ENCODE measurements around the gene VPS26C. TPM values are rescaled to one million over a fixed set of nuclear protein-coding genes. Genes with fewer than 3 reads are reported as not detected.

The VPS26C gene
- polyA plus RNA-seq, 1 experiment: 45.6 TPM

DNA sequence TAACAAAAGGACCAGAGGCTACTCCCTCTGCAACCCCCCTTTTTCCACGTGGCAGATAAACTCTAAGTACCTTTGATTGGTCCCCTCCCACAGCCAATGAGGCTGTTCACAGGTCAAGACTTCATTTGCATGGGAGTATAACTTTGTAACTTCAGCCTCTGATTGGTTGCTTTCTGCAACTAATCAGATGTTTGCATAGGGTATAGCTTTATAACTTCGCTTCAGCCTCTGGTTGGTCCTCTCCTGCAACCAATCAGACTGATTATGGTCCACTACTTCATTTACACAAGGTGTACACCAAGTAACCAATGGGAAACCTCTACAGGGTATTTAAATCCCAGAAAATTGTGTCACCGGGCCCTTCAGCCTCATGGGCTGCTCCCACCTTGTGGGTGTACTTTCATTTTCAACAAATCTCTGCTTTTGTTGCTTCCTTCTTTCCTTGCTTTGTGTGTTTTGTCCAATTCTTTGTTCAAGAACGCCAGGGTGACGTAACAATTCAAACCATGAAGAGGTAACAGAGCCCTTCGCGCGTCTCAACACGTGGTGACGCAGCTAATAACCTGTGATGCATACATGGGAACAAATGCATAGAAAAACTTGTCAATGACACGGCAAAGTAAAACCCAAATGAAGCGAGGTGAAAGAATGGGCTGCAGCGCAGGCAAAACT, 47.2 kb downstream of the VPS26C start:
- H3K27me3 ChIP-seq (ENCODE audit: control insufficient read depth, insufficient read depth, low read length): no peaks in the 10 kb centered on the region
- no peak for DNase-seq (ENCODE audit: low read depth, low spot score)
- CTCF ChIA-PET: no interaction called here
- H3K9me3 ChIP-seq (ENCODE audit: control insufficient read depth, insufficient read depth, low read length): peaks cover 2% of the 10 kb centered on the region; the same call in 1 of the 2 replicates
- H3K4me3 ChIP-seq (ENCODE audit: low read depth, low read length): peak overlapping the region; percentile 73
- POLR2A ChIA-PET: interaction anchor here (1.1 kb wide), 1 partner anchor 345 kb away, joined by 3 read pairs; no protein-coding TSS in a partner anchor
- TF ChIP-seq, protein P1, sequence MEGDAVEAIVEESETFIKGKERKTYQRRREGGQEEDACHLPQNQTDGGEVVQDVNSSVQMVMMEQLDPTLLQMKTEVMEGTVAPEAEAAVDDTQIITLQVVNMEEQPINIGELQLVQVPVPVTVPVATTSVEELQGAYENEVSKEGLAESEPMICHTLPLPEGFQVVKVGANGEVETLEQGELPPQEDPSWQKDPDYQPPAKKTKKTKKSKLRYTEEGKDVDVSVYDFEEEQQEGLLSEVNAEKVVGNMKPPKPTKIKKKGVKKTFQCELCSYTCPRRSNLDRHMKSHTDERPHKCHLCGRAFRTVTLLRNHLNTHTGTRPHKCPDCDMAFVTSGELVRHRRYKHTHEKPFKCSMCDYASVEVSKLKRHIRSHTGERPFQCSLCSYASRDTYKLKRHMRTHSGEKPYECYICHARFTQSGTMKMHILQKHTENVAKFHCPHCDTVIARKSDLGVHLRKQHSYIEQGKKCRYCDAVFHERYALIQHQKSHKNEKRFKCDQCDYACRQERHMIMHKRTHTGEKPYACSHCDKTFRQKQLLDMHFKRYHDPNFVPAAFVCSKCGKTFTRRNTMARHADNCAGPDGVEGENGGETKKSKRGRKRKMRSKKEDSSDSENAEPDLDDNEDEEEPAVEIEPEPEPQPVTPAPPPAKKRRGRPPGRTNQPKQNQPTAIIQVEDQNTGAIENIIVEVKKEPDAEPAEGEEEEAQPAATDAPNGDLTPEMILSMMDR (IDR thresholded peaks at IDR 0.05; ENCODE audit: low read depth, low read length): no peak
- H3K27ac ChIP-seq (ENCODE audit: low read depth, low read length): no peak overlapping the region

GRCh38 chr21:37214952-37215351, 52.2 kb downstream of the VPS26C start:
- TF ChIP-seq, protein P1 (IDR thresholded peaks at IDR 0.05; ENCODE audit: low read depth, low read length): no peak
- H3K27ac ChIP-seq (ENCODE audit: low read depth, low read length): no peak overlapping the region
- no peaks in the 10 kb centered on the region for H3K9me3 ChIP-seq (ENCODE audit: control insufficient read depth, insufficient read depth, low read length)
- ChIA-PET CTCF (no interaction called here), POLR2A (no interaction called here)
- DNase-seq (ENCODE audit: low read depth, low spot score): no peak
- no peak overlapping the region for H3K4me3 ChIP-seq (ENCODE audit: low read depth, low read length)
- H3K27me3 ChIP-seq (ENCODE audit: control insufficient read depth, insufficient read depth, low read length): no peaks in the 10 kb centered on the region

- DNase-seq (ENCODE audit: low read depth, low spot score): no peak
- TF ChIP-seq, protein P1 (IDR thresholded peaks at IDR 0.05; ENCODE audit: low read depth, low read length): no peak
- H3K27me3 ChIP-seq (ENCODE audit: control insufficient read depth, insufficient read depth, low read length): no peaks in the 10 kb centered on the region
- no peak overlapping the region for H3K27ac ChIP-seq (ENCODE audit: low read depth, low read length)
- H3K4me3 ChIP-seq (ENCODE audit: low read depth, low read length): no peak overlapping the region
- no peaks in the 10 kb centered on the region for H3K9me3 ChIP-seq (ENCODE audit: control insufficient read depth, insufficient read depth, low read length)
- ChIA-PET POLR2A (no interaction called here), CTCF (no interaction called here)
Measured at GRCh38 chr21:37210799-37211198, 56.3 kb downstream of the VPS26C start.

DNA sequence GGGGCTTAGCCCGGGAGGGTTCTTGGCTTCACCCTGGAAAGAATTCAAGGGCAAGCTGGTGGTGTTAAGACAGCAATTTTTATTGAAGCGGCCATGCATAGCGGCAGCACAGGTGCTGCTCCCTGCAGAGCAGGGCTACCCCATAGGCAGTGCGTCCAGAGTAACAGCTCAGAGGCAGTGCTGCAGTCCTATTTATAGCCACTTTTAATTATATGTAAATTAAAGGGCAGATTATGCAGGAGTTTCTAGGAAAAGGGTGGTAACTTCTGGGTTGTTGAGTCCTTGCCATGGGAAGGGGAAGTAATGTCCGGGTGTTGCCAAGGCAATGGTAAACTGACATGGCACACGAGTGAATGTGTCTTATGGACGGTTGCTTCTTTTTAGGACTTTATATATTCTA, 57.0 kb downstream of the VPS26C start:
- H3K27ac ChIP-seq (ENCODE audit: low read depth, low read length): no peak overlapping the region
- ChIA-PET CTCF (no interaction called here), POLR2A (no interaction called here)
- no peak overlapping the region for H3K4me3 ChIP-seq (ENCODE audit: low read depth, low read length)
- no peaks in the 10 kb centered on the region for H3K27me3 ChIP-seq (ENCODE audit: control insufficient read depth, insufficient read depth, low read length)
- H3K9me3 ChIP-seq (ENCODE audit: control insufficient read depth, insufficient read depth, low read length): no peaks in the 10 kb centered on the region
- DNase-seq (ENCODE audit: low read depth, low spot score): no peak
- TF ChIP-seq, protein P1 (IDR thresholded peaks at IDR 0.05; ENCODE audit: low read depth, low read length): no peak

- POLR2A ChIA-PET: no interaction called here
- TF ChIP-seq, protein P1 (IDR thresholded peaks at IDR 0.05; ENCODE audit: low read depth, low read length): no peak
- Histone ChIP-seq H3K27ac (ENCODE audit: low read depth, low read length) (no peak overlapping the region), H3K27me3 (ENCODE audit: control insufficient read depth, insufficient read depth, low read length) (no peaks in the 10 kb centered on the region), H3K9me3 (ENCODE audit: control insufficient read depth, insufficient read depth, low read length) (no peaks in the 10 kb centered on the region), H3K4me3 (ENCODE audit: low read depth, low read length) (no peak overlapping the region)
- CTCF ChIA-PET: no interaction called here
- no peak for DNase-seq (ENCODE audit: low read depth, low spot score)
Measured at GRCh38 chr21:37208741-37209225, 58.4 kb downstream of the VPS26C start.

All from AG04450 (cell line).